K562 (cell line): ENCODE measurements around the gene MBD3L4. TPM values are rescaled to one million over a fixed set of nuclear protein-coding genes. Genes with fewer than 3 reads are reported as not detected.
A peak's percentile ranks its signal among the peaks of the same experiment; 100 is the strongest.

Experiments used
- ATAC-seq: fragments of 200-7000 bp; cut with Tn5 transposase; 3 replicates; pipeline ENCODE4 v1.9.1; 2020; ENCODE audit warnings: moderate library complexity
- BruUV-seq: library from RNA; stranded (reverse); fragments of 400-500 nt; replicated peaks from 2 replicates; lab custom pipeline; 2021; lab: Mats Ljungman, UMichigan
- CTCF ChIA-PET: fragments of 300-600 bp; formaldehyde crosslinking; extraction: SDS; loops from one replicate; lab custom pipeline; 2021; ENCODE audit warnings: low intra/inter-chr PET ratio; lab: Yijun Ruan, JAX
- POLR2A ChIA-PET: fragments of 300-600, 350-650 bp; sonication (Branson Sonifier 250); formaldehyde crosslinking; extraction: SDS; loops from one replicate; lab custom pipeline; 2021; ENCODE audit warnings: antibody characterized with exemption, inconsistent platforms; lab: Yijun Ruan, JAX
- DNase-seq, 4 experiments: peaks; one replicate each; pipeline versions ENCODE4 v3.0.0 to v3.0.0-alpha.2; 2011 to 2018; ENCODE audit warnings: low spot score in 3 of 4, mixed read lengths in 3 of 4; ENCODE audit errors: extremely low read depth in 1 of 4
- FAIRE-seq: peaks from 2 replicates; lab custom pipeline; 2011; peaks lifted over from hg19 to GRCh38; lab: Jason Lieb, UNC
- H2AFZ ChIP-seq: 2 replicates; pipeline ENCODE4 v1.6.0; 2011; ENCODE audit warnings: low read depth, low read length, control low read depth, inconsistent platforms
- H3K27ac ChIP-seq: fragments of 200-600 bp; 3 replicates; pipeline ENCODE4 v1.8.0; 2011; ENCODE audit warnings: low read depth, mild to moderate bottlenecking, control low read depth, inconsistent platforms, low read length, moderate library complexity, mixed read lengths; ENCODE audit errors: extremely low read depth
- H3K27me3 ChIP-seq, 2 experiments: fragments of 300-600 bp in 1 of 2; 2 replicates in 1 of 2; 3 replicates in 1 of 2; pipeline versions ENCODE4 v1.6.0 to v1.8.0; 2011; ENCODE audit warnings: inconsistent platforms in 2 of 2, low read length in 2 of 2, mild to moderate bottlenecking in 1 of 2, mixed read lengths in 1 of 2, moderate library complexity in 1 of 2; ENCODE audit not compliant: control insufficient read depth in 2 of 2, insufficient read depth in 2 of 2
- H3K36me3 ChIP-seq: fragments of 300-600 bp; 3 replicates; pipeline ENCODE4 v1.8.0; 2011; ENCODE audit warnings: mild to moderate bottlenecking, low read length, inconsistent platforms; ENCODE audit not compliant: control insufficient read depth, insufficient read depth
- H3K4me1 ChIP-seq, 2 experiments: fragments of 200-600 bp in 1 of 2; replicated peaks in 1 of 2; 2 replicates in 1 of 2; 3 replicates in 1 of 2; pipeline versions ENCODE4 v1.5.1 to v1.8.0; 2011; ENCODE audit warnings: inconsistent platforms in 2 of 2, low read length in 2 of 2, mild to moderate bottlenecking in 1 of 2, mixed read lengths in 1 of 2, moderate library complexity in 1 of 2; ENCODE audit not compliant: control insufficient read depth in 2 of 2, insufficient read depth in 2 of 2
- H3K4me2 ChIP-seq: 2 replicates; pipeline ENCODE4 v1.6.1; 2011; ENCODE audit warnings: low read length, control low read depth, inconsistent platforms, mixed read lengths; ENCODE audit not compliant: insufficient read depth
- H3K4me3 ChIP-seq: fragments of 200-600 bp; sonication (generic), shearing (Covaris generic); 2 replicates; pipeline ENCODE4 v1.5.1; 2016; ENCODE audit warnings: control low read depth, inconsistent platforms
- H3K79me2 ChIP-seq: fragments of 200-600 bp; 3 replicates; pipeline ENCODE4 v1.8.0; 2011; ENCODE audit warnings: low read length, inconsistent platforms; ENCODE audit not compliant: control insufficient read depth, insufficient read depth
- H3K9ac ChIP-seq, 2 experiments: 2 replicates each; pipeline versions ENCODE4 v1.6.0 to v1.6.1; 2011; ENCODE audit warnings: low read depth in 2 of 2, low read length in 2 of 2, control low read depth in 1 of 2, inconsistent platforms in 1 of 2, mild to moderate bottlenecking in 1 of 2, mixed read lengths in 1 of 2; ENCODE audit not compliant: insufficient read depth in 1 of 2
- H3K9me1 ChIP-seq: one replicate; pipeline ENCODE4 v1.6.0; 2011; ENCODE audit warnings: inconsistent platforms, mild to moderate bottlenecking, low read length, moderate library complexity; ENCODE audit not compliant: control insufficient read depth, insufficient read depth
- H3K9me3 ChIP-seq: replicated peaks from 2 replicates; pipeline ENCODE4 v1.5.1; 2011; ENCODE audit warnings: low read depth, low read length, inconsistent platforms; ENCODE audit not compliant: control insufficient read depth, insufficient read depth
- H4K20me1 ChIP-seq: replicated peaks from 2 replicates; pipeline ENCODE4 v1.6.1; 2011; ENCODE audit warnings: low read length, inconsistent platforms, mixed read lengths; ENCODE audit not compliant: control insufficient read depth, insufficient read depth
- COPS2 ChIP-seq: fragments of 450-650 bp; conservative IDR thresholded peaks from 2 replicates; pipeline ENCODE4 v1.6.1; 2016; ENCODE audit warnings: mild to moderate bottlenecking, moderate library complexity
- HMBOX1 ChIP-seq: sonication (generic); IDR thresholded peaks from 2 replicates; pipeline ENCODE4 v1.6.1; 2016
- RBBP5 ChIP-seq: fragments of 200-600 bp; sonication (generic); IDR thresholded peaks from 2 replicates; pipeline ENCODE4 v1.6.1; 2012; ENCODE audit warnings: borderline replicate concordance, mild to moderate bottlenecking, low read length, control low read depth, inconsistent platforms; ENCODE audit not compliant: insufficient read depth, poor library complexity, severe bottlenecking
- SMARCA4 ChIP-seq: fragments of 450-650 bp; IDR thresholded peaks from 2 replicates; pipeline ENCODE4 v1.6.1; 2016
- TRIM28 ChIP-seq: fragments of 450-650 bp; IDR thresholded peaks from 2 replicates; pipeline ENCODE4 v1.6.1; 2017
- YY1 ChIP-seq, 3 experiments: IDR thresholded peaks; 2 replicates each; pipeline ENCODE4 v1.6.1; 2011; ENCODE audit warnings: low read length in 2 of 3, mild to moderate bottlenecking in 2 of 3, moderate library complexity in 2 of 3, borderline replicate concordance in 1 of 3, control low read depth in 1 of 3, low read depth in 1 of 3; ENCODE audit not compliant: insufficient read depth in 3 of 3, insufficient replicate concordance in 2 of 3, control insufficient read depth in 1 of 3, insufficient read length in 1 of 3; ENCODE audit errors: extremely low read depth in 1 of 3
- WGBS: fragments of 100-300 bp; shearing (Covaris generic); methylation state at CpG from one replicate; pipeline ENCODE4 v1.1.6; 2016; ENCODE audit warnings: low coverage, mixed read lengths; ENCODE audit not compliant: insufficient coverage; ENCODE audit errors: missing lambda C conversion rate; 5-methylcytosine and 5-hydroxymethylcytosine counted together
- in situ Hi-C: fragments of 300-500 bp; cut with MboI; formaldehyde crosslinking; loops from 4 replicates; pipeline ENCODE4 v1.15.0; 2018; ENCODE audit warnings: inconsistent platforms, mixed read lengths
- intact Hi-C: fragments of 100-400 bp; cut with micrococcal nuclease; formaldehyde crosslinking; loops from 2 replicates; pipeline ENCODE4 v1.14.2; 2022
- polyA plus RNA-seq, 8 experiments: library from polyadenylated mRNA; depleted of rRNA in 4 of 8; stranded (reverse) in 5 of 8; unstranded in 3 of 8; fragments of >200 nt; fragmentation: Nextera tagmentation in 2 of 8; fragmentation: Illumina TruSeq in 1 of 8; extraction: Ambion mirVana in 2 of 8; extraction: Trizol in 1 of 8; gene quantifications; 2 replicates each; pipeline versions ENCODE4 v1.2.1 to v1.2.3, GENCODE V29; 2011 to 2014; ENCODE audit warnings: inconsistent platforms in 1 of 8, missing spikeins in 1 of 8
- total RNA-seq, 7 experiments: library from RNA; depleted of rRNA in 6 of 7; stranded (reverse); fragments of >200 nt in 6 of 7; fragmentation: Illumina TruSeq in 2 of 7; extraction: Trizol in 2 of 7; gene quantifications; 2 replicates each; pipeline versions ENCODE4 v1.2.1 to v1.2.3, GENCODE V29; 2011 to 2021; ENCODE audit warnings: low replicate concordance in 1 of 7
- TF ChIP-seq, protein P1 (sequence below): sonication (generic); formaldehyde crosslinking; IDR thresholded peaks from 2 replicates; pipeline ENCODE4 v1.8.0; 2022; ENCODE audit warnings: mild to moderate bottlenecking, missing genetic modification reagents

Gene MBD3L4
- total and polyA plus RNA-seq, 9 of the 15 experiments (the other 6 are each of a cell fraction or from before 2014, with no cell fraction given), result not detected

DNA sequence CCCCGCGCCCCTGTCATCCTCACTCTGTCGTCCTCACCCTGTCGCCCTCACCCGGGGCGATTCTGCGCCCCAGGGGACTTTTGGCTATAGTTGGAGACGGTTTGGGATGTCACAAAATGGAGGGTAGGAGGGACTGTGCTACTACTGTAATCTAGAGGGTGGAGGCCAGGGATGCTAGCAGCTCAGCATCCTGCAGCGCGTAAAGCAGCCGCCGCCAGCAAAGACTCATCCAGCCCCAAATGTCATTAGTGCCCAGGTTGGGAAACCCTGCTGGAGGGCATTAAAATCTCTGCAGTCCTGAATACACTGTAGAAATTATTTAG is 29.9 kb upstream of the MBD3L4 start:
- Histone ChIP-seq H4K20me1 (no peaks in the 10 kb centered on the region), H3K36me3 (peaks cover 32% of the 10 kb centered on the region), H3K27ac (peak overlapping the region; percentile 92), H3K4me2 (peak overlapping the region; percentile 92), H3K4me1 (peaks cover 3 to 8% of the 10 kb centered on the region in 2 experiments; a peak in 2 of 5 replicates), H3K79me2 (peaks cover 13% of the 10 kb centered on the region), H2AFZ (peak overlapping the region; percentile 100), H3K4me3 (peak overlapping the region; percentile 98), H3K9me1 (no peaks in the 10 kb centered on the region), H3K9ac (peak overlapping the region; percentile 88 to 92), H3K27me3 (no peaks in the 10 kb centered on the region), H3K9me3 (no peaks in the 10 kb centered on the region)
- no peak for DNase-seq
- intact Hi-C loops (no loop called here), in situ Hi-C loops (loop anchor here (5.0 kb wide), 1 partner anchor 43 kb away; no protein-coding TSS in a partner anchor)
- WGBS, result under 1% methylated on average over 12 of the region's 12 CpGs
- ChIA-PET POLR2A (interaction anchor here (1.5 to 1.7 kb wide), 3 partner anchors 8 to 30 kb away, joined by 5 to 7 read pairs (median 6); no protein-coding TSS in a partner anchor), CTCF (interaction anchor here (0.6 kb wide), 1 partner anchor 318 kb away, joined by 3 read pairs; no protein-coding TSS in a partner anchor)
- BruUV-seq, result no TSS peak
- TF ChIP-seq COPS2 (no peak), YY1 (IDR thresholded peaks at IDR 0.05; ENCODE audit: borderline replicate concordance in 1 of 3, control insufficient read depth in 1 of 3, extremely low read depth in 1 of 3, insufficient read depth in 3 of 3, insufficient read length in 1 of 3, insufficient replicate concordance in 2 of 3, low read depth in 1 of 3, low read length in 2 of 3) (peak in 1 of 3 experiments; percentile 43), HMBOX1 (no peak), TRIM28 (no peak), RBBP5 (peak; percentile 50), SMARCA4 (no peak)
- TF ChIP-seq, protein P1, sequence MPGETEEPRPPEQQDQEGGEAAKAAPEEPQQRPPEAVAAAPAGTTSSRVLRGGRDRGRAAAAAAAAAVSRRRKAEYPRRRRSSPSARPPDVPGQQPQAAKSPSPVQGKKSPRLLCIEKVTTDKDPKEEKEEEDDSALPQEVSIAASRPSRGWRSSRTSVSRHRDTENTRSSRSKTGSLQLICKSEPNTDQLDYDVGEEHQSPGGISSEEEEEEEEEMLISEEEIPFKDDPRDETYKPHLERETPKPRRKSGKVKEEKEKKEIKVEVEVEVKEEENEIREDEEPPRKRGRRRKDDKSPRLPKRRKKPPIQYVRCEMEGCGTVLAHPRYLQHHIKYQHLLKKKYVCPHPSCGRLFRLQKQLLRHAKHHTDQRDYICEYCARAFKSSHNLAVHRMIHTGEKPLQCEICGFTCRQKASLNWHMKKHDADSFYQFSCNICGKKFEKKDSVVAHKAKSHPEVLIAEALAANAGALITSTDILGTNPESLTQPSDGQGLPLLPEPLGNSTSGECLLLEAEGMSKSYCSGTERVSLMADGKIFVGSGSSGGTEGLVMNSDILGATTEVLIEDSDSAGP (CRISPR knock-in tag), result peak; percentile 39; the same call in 1 of the 2 replicates
- peak; percentile 40 for ATAC-seq
- FAIRE-seq, result no peak
